ENCODE results near the gene ADAM8.

DNA sequence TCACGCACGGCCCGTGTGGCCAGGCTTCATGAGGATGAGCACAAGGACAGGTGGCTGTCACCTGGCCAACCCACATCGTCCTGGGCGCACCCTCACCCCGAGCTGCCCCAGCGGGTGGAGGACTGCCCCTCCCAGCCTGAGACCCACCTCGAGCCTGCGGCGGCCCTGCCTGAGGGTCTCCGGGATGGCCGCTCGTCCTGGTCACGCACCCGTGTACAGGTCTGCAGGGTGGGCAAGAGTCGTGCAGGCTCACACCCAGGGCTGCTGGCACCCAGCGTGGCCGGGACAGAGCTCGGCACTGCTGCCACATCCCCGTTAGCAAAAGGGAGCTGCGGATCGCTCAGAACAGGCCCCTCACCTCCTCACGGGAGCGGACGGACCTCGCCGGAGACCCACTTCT is 61.1 kb downstream of the ADAM8 start:
- TF ChIP-seq, protein P1, sequence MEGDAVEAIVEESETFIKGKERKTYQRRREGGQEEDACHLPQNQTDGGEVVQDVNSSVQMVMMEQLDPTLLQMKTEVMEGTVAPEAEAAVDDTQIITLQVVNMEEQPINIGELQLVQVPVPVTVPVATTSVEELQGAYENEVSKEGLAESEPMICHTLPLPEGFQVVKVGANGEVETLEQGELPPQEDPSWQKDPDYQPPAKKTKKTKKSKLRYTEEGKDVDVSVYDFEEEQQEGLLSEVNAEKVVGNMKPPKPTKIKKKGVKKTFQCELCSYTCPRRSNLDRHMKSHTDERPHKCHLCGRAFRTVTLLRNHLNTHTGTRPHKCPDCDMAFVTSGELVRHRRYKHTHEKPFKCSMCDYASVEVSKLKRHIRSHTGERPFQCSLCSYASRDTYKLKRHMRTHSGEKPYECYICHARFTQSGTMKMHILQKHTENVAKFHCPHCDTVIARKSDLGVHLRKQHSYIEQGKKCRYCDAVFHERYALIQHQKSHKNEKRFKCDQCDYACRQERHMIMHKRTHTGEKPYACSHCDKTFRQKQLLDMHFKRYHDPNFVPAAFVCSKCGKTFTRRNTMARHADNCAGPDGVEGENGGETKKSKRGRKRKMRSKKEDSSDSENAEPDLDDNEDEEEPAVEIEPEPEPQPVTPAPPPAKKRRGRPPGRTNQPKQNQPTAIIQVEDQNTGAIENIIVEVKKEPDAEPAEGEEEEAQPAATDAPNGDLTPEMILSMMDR (IDR thresholded peaks at IDR 0.05): no peak
- TF ChIP-seq POLR2A (IDR thresholded peaks at IDR 0.05): no peak

Data from esophagus squamous epithelium (tissue), 4 donors.